GM21723 (cell line): ENCODE data around the gene EMC8.
A peak's percentile ranks its signal among the peaks of the same experiment; 100 is the strongest.
"Not testable (repeated sequence)": the region's sequence is repeated elsewhere in the genome, so short reads cannot be mapped to it uniquely, and the experiment has no call there.

ENCODE experiments used
- ATAC-seq: cut with Tn5 transposase; IDR thresholded peaks from one replicate; pipeline ENCODE4 v1.9.1; 2021; ENCODE audit warnings: mild to moderate bottlenecking, moderate library complexity; ENCODE audit not compliant: unreplicated experiment

Gene EMC8

GRCh38 chr16:85835227-85835751, 35.9 kb upstream of the EMC8 start:
- ATAC-seq, result no peak

- ATAC-seq, result no peak
Measured at GRCh38 chr16:85834741-85835140, 35.4 kb upstream of the EMC8 start.

GRCh38 chr16:85833219-85833920, 34.0 kb upstream of the EMC8 start:
- no peak for ATAC-seq

GRCh38 chr16:85832570-85833218, 33.4 kb upstream of the EMC8 start:
- no peak for ATAC-seq

- ATAC-seq, result no peak
Measured at GRCh38 chr16:85830821-85831220, 31.5 kb upstream of the EMC8 start.

- ATAC-seq, result no peak
Measured at GRCh38 chr16:85829751-85830445, 30.6 kb upstream of the EMC8 start.

GRCh38 chr16:85829171-85829719, 29.9 kb upstream of the EMC8 start:
- ATAC-seq, result no peak

GRCh38 chr16:85828166-85828565, 28.8 kb upstream of the EMC8 start:
- ATAC-seq, result no peak

- ATAC-seq, result no peak
Measured at GRCh38 chr16:85826686-85827247, 27.4 kb upstream of the EMC8 start.

- no peak for ATAC-seq
Measured at GRCh38 chr16:85825326-85825725, 26.0 kb upstream of the EMC8 start.

GRCh38 chr16:85824161-85825135, 25.1 kb upstream of the EMC8 start:
- ATAC-seq, result no peak

GRCh38 chr16:85823328-85823920, 24.1 kb upstream of the EMC8 start:
- no peak for ATAC-seq

GRCh38 chr16:85822145-85822544, 22.8 kb upstream of the EMC8 start:
- no peak for ATAC-seq

- peak; percentile 76 for ATAC-seq
Measured at GRCh38 chr16:85821390-85822135, 22.2 kb upstream of the EMC8 start.

GRCh38 chr16:85820604-85821372, 21.4 kb upstream of the EMC8 start:
- no peak for ATAC-seq

GRCh38 chr16:85819771-85820170, 20.4 kb upstream of the EMC8 start:
- no peak for ATAC-seq

- ATAC-seq, result no peak
Measured at GRCh38 chr16:85819245-85819644, 19.9 kb upstream of the EMC8 start.

GRCh38 chr16:85817195-85817594, 17.9 kb upstream of the EMC8 start:
- not testable (repeated sequence) for ATAC-seq
